KMS-11 (cell line): Measurements from ENCODE around the gene RPS25.
"Not testable (repeated sequence)": the region's sequence is repeated elsewhere in the genome, so short reads cannot be mapped to it uniquely, and the experiment has no call there.

ENCODE experiments used
- H2AFZ ChIP-seq: fragments of 200-600 bp; sonication (generic); 2 replicates; pipeline ENCODE4 v1.6.1; 2016; ENCODE audit warnings: antibody characterized with exemption, mixed run types, low read depth
- H3K27ac ChIP-seq: fragments of 200-600 bp; sonication (generic); 2 replicates; pipeline ENCODE4 v1.6.1; 2016; ENCODE audit warnings: mild to moderate bottlenecking, mixed run types
- H3K27me3 ChIP-seq: fragments of 200-600 bp; sonication (generic); 2 replicates; pipeline ENCODE4 v1.6.1; 2017; ENCODE audit warnings: mild to moderate bottlenecking, low read depth, mixed run types, moderate library complexity; ENCODE audit not compliant: insufficient read depth
- H3K36me3 ChIP-seq: fragments of 200-600 bp; sonication (generic); 2 replicates; pipeline ENCODE4 v1.6.1; 2017; ENCODE audit warnings: mild to moderate bottlenecking, mixed run types; ENCODE audit not compliant: insufficient read depth
- H3K4me1 ChIP-seq: fragments of 200-600 bp; sonication (generic); 2 replicates; pipeline ENCODE4 v1.6.1; 2016; ENCODE audit warnings: mild to moderate bottlenecking, low read depth, mixed run types; ENCODE audit not compliant: poor library complexity, severe bottlenecking
- H3K4me2 ChIP-seq: fragments of 200-600 bp; sonication (generic); 2 replicates; pipeline ENCODE4 v1.7.0; 2016; ENCODE audit warnings: mild to moderate bottlenecking, mixed run types
- H3K4me3 ChIP-seq: fragments of 200-600 bp; sonication (generic); IDR thresholded peaks from 2 replicates; pipeline ENCODE4 v1.6.1; 2017; ENCODE audit warnings: low read depth, low read length, mixed read lengths; ENCODE audit not compliant: insufficient read depth
- H3K79me2 ChIP-seq: fragments of 200-600 bp; sonication (generic); 2 replicates; pipeline ENCODE4 v1.6.1; 2016; ENCODE audit warnings: low read depth, mixed run types; ENCODE audit not compliant: insufficient read depth
- H3K9ac ChIP-seq: fragments of 200-600 bp; sonication (generic); 2 replicates; pipeline ENCODE4 v1.6.1; 2016; ENCODE audit warnings: mild to moderate bottlenecking, mixed run types
- H4K20me1 ChIP-seq: fragments of 200-600 bp; sonication (generic); 2 replicates; pipeline ENCODE4 v1.6.1; 2016; ENCODE audit warnings: mild to moderate bottlenecking, mixed run types; ENCODE audit not compliant: insufficient read depth
- TF ChIP-seq, protein P1 (sequence below): fragments of 200-600 bp; sonication (generic); conservative IDR thresholded peaks from 2 replicates; pipeline ENCODE4 v1.6.1; 2017; ENCODE audit warnings: low read depth, mild to moderate bottlenecking, antibody characterized with exemption, low read length, moderate library complexity, mixed read lengths

Gene RPS25

GRCh38 chr11:119024430-119025098 lies 6.4 kb upstream of the RPS25 start:
- Histone ChIP-seq H3K79me2 (peaks cover 64% of the 10 kb centered on the region), H3K27ac (peak overlapping the region; percentile 87; the same call in 1 of the 2 replicates), H3K4me3 (no peak overlapping the region), H4K20me1 (no peaks in the 10 kb centered on the region), H2AFZ (no peak overlapping the region), H3K9ac (no peak overlapping the region), H3K27me3 (no peaks in the 10 kb centered on the region), H3K4me1 (peaks cover 81% of the 10 kb centered on the region), H3K4me2 (peak overlapping the region; percentile 96), H3K36me3 (no peaks in the 10 kb centered on the region; the same call in 1 of the 2 replicates)
- TF ChIP-seq, protein P1, sequence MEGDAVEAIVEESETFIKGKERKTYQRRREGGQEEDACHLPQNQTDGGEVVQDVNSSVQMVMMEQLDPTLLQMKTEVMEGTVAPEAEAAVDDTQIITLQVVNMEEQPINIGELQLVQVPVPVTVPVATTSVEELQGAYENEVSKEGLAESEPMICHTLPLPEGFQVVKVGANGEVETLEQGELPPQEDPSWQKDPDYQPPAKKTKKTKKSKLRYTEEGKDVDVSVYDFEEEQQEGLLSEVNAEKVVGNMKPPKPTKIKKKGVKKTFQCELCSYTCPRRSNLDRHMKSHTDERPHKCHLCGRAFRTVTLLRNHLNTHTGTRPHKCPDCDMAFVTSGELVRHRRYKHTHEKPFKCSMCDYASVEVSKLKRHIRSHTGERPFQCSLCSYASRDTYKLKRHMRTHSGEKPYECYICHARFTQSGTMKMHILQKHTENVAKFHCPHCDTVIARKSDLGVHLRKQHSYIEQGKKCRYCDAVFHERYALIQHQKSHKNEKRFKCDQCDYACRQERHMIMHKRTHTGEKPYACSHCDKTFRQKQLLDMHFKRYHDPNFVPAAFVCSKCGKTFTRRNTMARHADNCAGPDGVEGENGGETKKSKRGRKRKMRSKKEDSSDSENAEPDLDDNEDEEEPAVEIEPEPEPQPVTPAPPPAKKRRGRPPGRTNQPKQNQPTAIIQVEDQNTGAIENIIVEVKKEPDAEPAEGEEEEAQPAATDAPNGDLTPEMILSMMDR, result no peak

DNA sequence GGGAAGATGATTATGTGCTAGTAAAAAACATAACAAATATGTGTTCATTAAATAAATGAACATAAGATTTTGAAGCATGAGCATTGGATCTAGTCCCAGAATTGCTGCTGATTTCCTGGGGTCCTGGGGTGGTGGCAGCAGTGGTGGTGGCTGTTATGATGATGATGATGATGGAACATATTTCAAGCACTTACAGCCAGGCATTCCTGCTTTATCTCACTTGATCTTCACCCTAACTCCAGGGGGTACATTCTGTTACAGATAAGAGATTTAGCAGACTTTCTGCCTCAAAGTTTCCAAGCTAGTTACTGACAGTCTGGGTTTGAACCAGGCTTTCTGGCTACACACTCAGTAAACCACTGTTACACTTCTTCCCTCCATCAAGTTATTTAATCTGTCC lies 5.6 kb upstream of the RPS25 start:
- Histone ChIP-seq H3K79me2 (peaks cover 68% of the 10 kb centered on the region), H2AFZ (no peak overlapping the region), H3K9ac (peak overlapping the region; percentile 38; the same call in 1 of the 2 replicates), H3K36me3 (no peaks in the 10 kb centered on the region; the same call in 1 of the 2 replicates), H3K27me3 (no peaks in the 10 kb centered on the region), H3K4me1 (peaks cover 81% of the 10 kb centered on the region), H3K4me3 (no peak overlapping the region), H3K27ac (peak overlapping the region; percentile 87), H3K4me2 (peak overlapping the region; percentile 96), H4K20me1 (no peaks in the 10 kb centered on the region)
- TF ChIP-seq, protein P1, result no peak

- no peak overlapping the region for H3K9ac ChIP-seq
- TF ChIP-seq, protein P1, result no peak
- H3K36me3 ChIP-seq, result no peaks in the 10 kb centered on the region; the same call in 1 of the 2 replicates
- H4K20me1 ChIP-seq, result no peaks in the 10 kb centered on the region
- H3K79me2 ChIP-seq, result peaks cover 63% of the 10 kb centered on the region
- no peak overlapping the region for H2AFZ ChIP-seq
- H3K4me2 ChIP-seq, result peak overlapping the region; percentile 68
- peaks cover 66% of the 10 kb centered on the region for H3K4me1 ChIP-seq
- H3K4me3 ChIP-seq, result no peak overlapping the region
- peak overlapping the region; percentile 87 for H3K27ac ChIP-seq
- no peaks in the 10 kb centered on the region for H3K27me3 ChIP-seq
These were observed 3.5 kb upstream of the RPS25 start for GRCh38 chr11:119021631-119022030.

DNA sequence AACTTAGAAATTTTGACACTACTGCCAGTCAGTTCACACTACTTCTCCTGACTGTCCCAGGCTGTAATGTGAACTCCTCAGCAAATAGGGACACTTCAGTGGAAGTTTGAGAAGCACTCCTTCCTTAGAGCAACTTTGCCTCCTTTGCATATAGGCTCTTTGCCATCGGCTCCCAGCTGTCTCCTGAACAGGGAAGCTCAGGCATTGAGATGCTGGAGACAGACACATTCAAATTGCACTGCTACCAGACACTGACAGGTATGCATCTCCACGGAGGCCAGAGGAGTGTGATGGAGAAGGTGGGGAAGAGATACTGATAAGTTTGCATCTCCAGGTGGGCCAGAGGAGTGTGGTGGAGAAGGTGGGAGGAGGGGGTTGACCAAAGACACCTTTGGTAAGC lies 1.9 kb upstream of the RPS25 start:
- Histone ChIP-seq H3K36me3 (no peaks in the 10 kb centered on the region; the same call in 1 of the 2 replicates), H3K4me1 (peaks cover 58% of the 10 kb centered on the region), H3K27me3 (no peaks in the 10 kb centered on the region), H3K9ac (peak overlapping the region; percentile 89; the same call in 1 of the 2 replicates), H3K79me2 (peaks cover 69% of the 10 kb centered on the region), H3K4me3 (no peak overlapping the region), H3K4me2 (peak overlapping the region; percentile 68), H3K27ac (peak overlapping the region; percentile 78; the same call in 1 of the 2 replicates), H2AFZ (no peak overlapping the region), H4K20me1 (no peaks in the 10 kb centered on the region)
- TF ChIP-seq, protein P1, result no peak

DNA sequence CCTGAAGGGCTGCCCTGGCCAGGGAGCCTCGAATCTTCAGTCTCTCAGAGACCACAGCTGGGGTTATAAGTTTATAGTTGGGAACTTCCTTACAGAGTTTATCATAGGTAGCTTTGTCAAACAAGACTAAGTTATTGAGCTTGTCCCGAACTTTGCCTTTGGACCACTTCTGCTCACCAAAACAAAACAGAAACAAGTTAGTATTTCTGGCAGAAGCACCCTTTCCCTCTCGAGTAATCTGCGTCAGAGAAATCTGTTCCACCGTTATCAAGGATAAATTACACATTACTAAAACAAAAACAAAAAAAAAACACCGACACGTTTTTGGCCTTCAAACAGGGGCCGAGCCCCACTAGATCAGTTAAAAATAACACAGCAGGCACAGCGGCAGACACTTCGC lies 766 bp downstream of the RPS25 start:
- not testable (repeated sequence) for H3K27me3 ChIP-seq, H3K36me3 ChIP-seq, H2AFZ ChIP-seq, H3K4me3 ChIP-seq, H4K20me1 ChIP-seq
- Histone ChIP-seq H3K9ac (peak overlapping the region; percentile 89), H3K4me1 (peaks cover 36% of the 10 kb centered on the region), H3K79me2 (peaks cover 58% of the 10 kb centered on the region), H3K27ac (peak overlapping the region; percentile 78), H3K4me2 (peak overlapping the region; percentile 88)
